Liver (tissue), 9 donors: ENCODE data around the gene PAK4. TPM values are rescaled to one million over a fixed set of nuclear protein-coding genes. Genes with fewer than 3 reads are reported as not detected.

Source experiments
- DNase-seq: peaks from one replicate; pipeline ENCODE4 v3.0.0-alpha.2; 2017; ENCODE audit warnings: low spot score
- H3K27ac ChIP-seq, 2 donors: one replicate each; pipeline ENCODE4 v1.7.0; 2013; ENCODE audit warnings: inconsistent platforms in 2 of 2, low read length in 2 of 2, control low read depth in 1 of 2, low read depth in 1 of 2, mild to moderate bottlenecking in 1 of 2
- H3K27me3 ChIP-seq, 4 donors: one replicate each; pipeline versions ENCODE4 v1.6.1 to v1.7.0; 2013; ENCODE audit warnings: low read length in 3 of 4, inconsistent platforms in 1 of 4, mild to moderate bottlenecking in 1 of 4, moderate library complexity in 1 of 4; ENCODE audit not compliant: control insufficient read depth in 4 of 4, insufficient read depth in 4 of 4
- H3K36me3 ChIP-seq, 4 donors: one replicate each; pipeline versions ENCODE4 v1.6.1 to v1.7.0; 2013; ENCODE audit warnings: low read length in 3 of 4, mild to moderate bottlenecking in 3 of 4, low read depth in 1 of 4, moderate library complexity in 1 of 4; ENCODE audit not compliant: control insufficient read depth in 4 of 4, insufficient read depth in 3 of 4
- H3K4me1 ChIP-seq, 4 donors: one replicate each; pipeline versions ENCODE4 v1.6.1 to v1.7.0; 2013; ENCODE audit warnings: low read length in 3 of 4, mild to moderate bottlenecking in 3 of 4, moderate library complexity in 1 of 4; ENCODE audit not compliant: control insufficient read depth in 4 of 4, insufficient read depth in 4 of 4
- H3K4me3 ChIP-seq, 3 donors: one replicate each; pipeline versions ENCODE4 v1.6.1 to v1.7.0; 2013; ENCODE audit warnings: low read length in 3 of 3, control low read depth in 1 of 3, low read depth in 1 of 3, mild to moderate bottlenecking in 1 of 3
- H3K9ac ChIP-seq, 2 donors: one replicate each; pipeline ENCODE4 v1.7.0; 2013; ENCODE audit warnings: low read length in 2 of 2, mild to moderate bottlenecking in 2 of 2, moderate library complexity in 2 of 2, control low read depth in 1 of 2, low read depth in 1 of 2
- H3K9me3 ChIP-seq, 4 donors: one replicate each; pipeline versions ENCODE4 v1.6.1 to v1.7.0; 2013; ENCODE audit warnings: low read length in 3 of 4; ENCODE audit not compliant: control insufficient read depth in 4 of 4
- ATF3 ChIP-seq: IDR thresholded peaks from 2 replicates; pipeline ENCODE4 v1.6.1; 2016; ENCODE audit warnings: antibody characterized with exemption
- FOXA1 ChIP-seq: IDR thresholded peaks from 2 replicates; pipeline ENCODE4 v1.6.1; 2016; ENCODE audit warnings: antibody characterized with exemption
- FOXA2 ChIP-seq: IDR thresholded peaks from 2 replicates; pipeline ENCODE4 v1.6.1; 2016; ENCODE audit warnings: antibody characterized with exemption
- GABPA ChIP-seq, 2 donors: IDR thresholded peaks in 1 of 2; conservative IDR thresholded peaks in 1 of 2; 2 replicates each; pipeline ENCODE4 v1.6.1; 2016; ENCODE audit warnings: antibody characterized with exemption in 2 of 2, mild to moderate bottlenecking in 1 of 2, moderate library complexity in 1 of 2
- HNF4A ChIP-seq, 2 donors: conservative IDR thresholded peaks; 2 replicates each; pipeline ENCODE4 v1.6.1; 2016; ENCODE audit warnings: antibody characterized with exemption in 2 of 2, mild to moderate bottlenecking in 2 of 2
- HNF4G ChIP-seq: IDR thresholded peaks from 2 replicates; pipeline ENCODE4 v1.6.1; 2016; ENCODE audit warnings: antibody characterized with exemption
- JUND ChIP-seq, 2 donors: IDR thresholded peaks; 2 replicates each; pipeline ENCODE4 v1.6.1; 2016; ENCODE audit warnings: antibody characterized with exemption in 2 of 2
- NR2F2 ChIP-seq: IDR thresholded peaks from 2 replicates; pipeline ENCODE4 v1.6.1; 2016; ENCODE audit warnings: antibody characterized with exemption
- RAD21 ChIP-seq, 2 donors: IDR thresholded peaks; 2 replicates each; pipeline ENCODE4 v1.6.1; 2016; ENCODE audit warnings: antibody characterized with exemption in 2 of 2, mild to moderate bottlenecking in 2 of 2
- RXRA ChIP-seq, 2 donors: IDR thresholded peaks; 2 replicates each; pipeline ENCODE4 v1.6.1; 2017 to 2018; ENCODE audit warnings: antibody characterized with exemption in 2 of 2, mild to moderate bottlenecking in 1 of 2
- TAF1 ChIP-seq: conservative IDR thresholded peaks from 2 replicates; pipeline ENCODE4 v1.6.1; 2016; ENCODE audit warnings: antibody characterized with exemption, mild to moderate bottlenecking
- YY1 ChIP-seq: IDR thresholded peaks from 2 replicates; pipeline ENCODE4 v1.6.1; 2016; ENCODE audit warnings: antibody characterized with exemption, mild to moderate bottlenecking
- WGBS: extraction: QIAGEN DNeasy Blood & Tissue Kit; methylation state at CpG from one replicate; pipeline ENCODE4 v1.1.7; 2013; 5-methylcytosine and 5-hydroxymethylcytosine counted together
- polyA plus RNA-seq, 2 donors: library from polyadenylated mRNA; stranded (reverse) in 1 of 2; unstranded in 1 of 2; fragments of 200-250 nt in 1 of 2; fragments of >200 nt in 1 of 2; fragmentation: Nextera tagmentation in 1 of 2; extraction: Ambion mirVana in 1 of 2; gene quantifications; one replicate each; pipeline versions ENCODE4 v1.2.1 to v1.2.3, GENCODE V29; 2013 to 2015
- total RNA-seq, 2 donors: library from RNA; depleted of rRNA; stranded (reverse); fragments of >200 nt; gene quantifications; one replicate each; pipeline ENCODE4 v1.2.3, GENCODE V29; 2014
- TF ChIP-seq, protein P1 (sequence below): IDR thresholded peaks from 2 replicates; pipeline ENCODE4 v1.6.1; 2016; ENCODE audit warnings: antibody characterized with exemption, mild to moderate bottlenecking
- TF ChIP-seq, protein P2 (sequence below): IDR thresholded peaks from 2 replicates; pipeline ENCODE4 v1.6.1; 2016; ENCODE audit warnings: antibody characterized with exemption
- TF ChIP-seq, protein P3 (sequence below): fragments of 150-350 bp; IDR thresholded peaks from 2 replicates; pipeline ENCODE4 v1.5.1; 2017; ENCODE audit warnings: improper control_type of control experiment, low read depth, low read length; ENCODE audit not compliant: missing input control
- donor health status: healthy.
- donor health status: healthy.
- donor health status: healthy.
- donor health status: healthy.
- donor health status: healthy.

PAK4 gene
- total and polyA plus RNA-seq, 4 donors: 5.4 to 16.6 (median 7.7) TPM

- Histone ChIP-seq H3K9me3 (no peaks in the 10 kb centered on the region), H3K36me3 (no peaks in the 10 kb centered on the region), H3K9ac (no peak overlapping the region), H3K27me3 (peaks cover 0 to 4% (median 0%) of the 10 kb centered on the region in 4 donors), H3K4me1 (peaks cover 0 to 2% (median 0%) of the 10 kb centered on the region in 4 donors), H3K27ac (no peak overlapping the region), H3K4me3 (no peak overlapping the region)
- TF ChIP-seq, protein P1, sequence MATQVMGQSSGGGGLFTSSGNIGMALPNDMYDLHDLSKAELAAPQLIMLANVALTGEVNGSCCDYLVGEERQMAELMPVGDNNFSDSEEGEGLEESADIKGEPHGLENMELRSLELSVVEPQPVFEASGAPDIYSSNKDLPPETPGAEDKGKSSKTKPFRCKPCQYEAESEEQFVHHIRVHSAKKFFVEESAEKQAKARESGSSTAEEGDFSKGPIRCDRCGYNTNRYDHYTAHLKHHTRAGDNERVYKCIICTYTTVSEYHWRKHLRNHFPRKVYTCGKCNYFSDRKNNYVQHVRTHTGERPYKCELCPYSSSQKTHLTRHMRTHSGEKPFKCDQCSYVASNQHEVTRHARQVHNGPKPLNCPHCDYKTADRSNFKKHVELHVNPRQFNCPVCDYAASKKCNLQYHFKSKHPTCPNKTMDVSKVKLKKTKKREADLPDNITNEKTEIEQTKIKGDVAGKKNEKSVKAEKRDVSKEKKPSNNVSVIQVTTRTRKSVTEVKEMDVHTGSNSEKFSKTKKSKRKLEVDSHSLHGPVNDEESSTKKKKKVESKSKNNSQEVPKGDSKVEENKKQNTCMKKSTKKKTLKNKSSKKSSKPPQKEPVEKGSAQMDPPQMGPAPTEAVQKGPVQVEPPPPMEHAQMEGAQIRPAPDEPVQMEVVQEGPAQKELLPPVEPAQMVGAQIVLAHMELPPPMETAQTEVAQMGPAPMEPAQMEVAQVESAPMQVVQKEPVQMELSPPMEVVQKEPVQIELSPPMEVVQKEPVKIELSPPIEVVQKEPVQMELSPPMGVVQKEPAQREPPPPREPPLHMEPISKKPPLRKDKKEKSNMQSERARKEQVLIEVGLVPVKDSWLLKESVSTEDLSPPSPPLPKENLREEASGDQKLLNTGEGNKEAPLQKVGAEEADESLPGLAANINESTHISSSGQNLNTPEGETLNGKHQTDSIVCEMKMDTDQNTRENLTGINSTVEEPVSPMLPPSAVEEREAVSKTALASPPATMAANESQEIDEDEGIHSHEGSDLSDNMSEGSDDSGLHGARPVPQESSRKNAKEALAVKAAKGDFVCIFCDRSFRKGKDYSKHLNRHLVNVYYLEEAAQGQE: no peak
- TF ChIP-seq FOXA1: no peak
- TF ChIP-seq JUND (IDR thresholded peaks at IDR 0.05): no peak
- no peak for TF ChIP-seq YY1
- TF ChIP-seq, protein P2, sequence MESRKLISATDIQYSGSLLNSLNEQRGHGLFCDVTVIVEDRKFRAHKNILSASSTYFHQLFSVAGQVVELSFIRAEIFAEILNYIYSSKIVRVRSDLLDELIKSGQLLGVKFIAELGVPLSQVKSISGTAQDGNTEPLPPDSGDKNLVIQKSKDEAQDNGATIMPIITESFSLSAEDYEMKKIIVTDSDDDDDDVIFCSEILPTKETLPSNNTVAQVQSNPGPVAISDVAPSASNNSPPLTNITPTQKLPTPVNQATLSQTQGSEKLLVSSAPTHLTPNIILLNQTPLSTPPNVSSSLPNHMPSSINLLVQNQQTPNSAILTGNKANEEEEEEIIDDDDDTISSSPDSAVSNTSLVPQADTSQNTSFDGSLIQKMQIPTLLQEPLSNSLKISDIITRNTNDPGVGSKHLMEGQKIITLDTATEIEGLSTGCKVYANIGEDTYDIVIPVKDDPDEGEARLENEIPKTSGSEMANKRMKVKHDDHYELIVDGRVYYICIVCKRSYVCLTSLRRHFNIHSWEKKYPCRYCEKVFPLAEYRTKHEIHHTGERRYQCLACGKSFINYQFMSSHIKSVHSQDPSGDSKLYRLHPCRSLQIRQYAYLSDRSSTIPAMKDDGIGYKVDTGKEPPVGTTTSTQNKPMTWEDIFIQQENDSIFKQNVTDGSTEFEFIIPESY: no peak
- TF ChIP-seq ATF3: no peak
- TF ChIP-seq GABPA (IDR thresholded peaks at IDR 0.05 in 1 of 2, conservative IDR thresholded peaks at IDR 0.05 in 1 of 2): no peak
- no peak for TF ChIP-seq FOXA2
- TF ChIP-seq, protein P3, sequence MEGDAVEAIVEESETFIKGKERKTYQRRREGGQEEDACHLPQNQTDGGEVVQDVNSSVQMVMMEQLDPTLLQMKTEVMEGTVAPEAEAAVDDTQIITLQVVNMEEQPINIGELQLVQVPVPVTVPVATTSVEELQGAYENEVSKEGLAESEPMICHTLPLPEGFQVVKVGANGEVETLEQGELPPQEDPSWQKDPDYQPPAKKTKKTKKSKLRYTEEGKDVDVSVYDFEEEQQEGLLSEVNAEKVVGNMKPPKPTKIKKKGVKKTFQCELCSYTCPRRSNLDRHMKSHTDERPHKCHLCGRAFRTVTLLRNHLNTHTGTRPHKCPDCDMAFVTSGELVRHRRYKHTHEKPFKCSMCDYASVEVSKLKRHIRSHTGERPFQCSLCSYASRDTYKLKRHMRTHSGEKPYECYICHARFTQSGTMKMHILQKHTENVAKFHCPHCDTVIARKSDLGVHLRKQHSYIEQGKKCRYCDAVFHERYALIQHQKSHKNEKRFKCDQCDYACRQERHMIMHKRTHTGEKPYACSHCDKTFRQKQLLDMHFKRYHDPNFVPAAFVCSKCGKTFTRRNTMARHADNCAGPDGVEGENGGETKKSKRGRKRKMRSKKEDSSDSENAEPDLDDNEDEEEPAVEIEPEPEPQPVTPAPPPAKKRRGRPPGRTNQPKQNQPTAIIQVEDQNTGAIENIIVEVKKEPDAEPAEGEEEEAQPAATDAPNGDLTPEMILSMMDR: no peak
- no peak for TF ChIP-seq HNF4A (conservative IDR thresholded peaks at IDR 0.05)
- no peak for DNase-seq
- 30% methylated on average over 11 of the region's 11 CpGs for WGBS
Observed at GRCh38 chr19:39190768-39191167, 65.2 kb downstream of the PAK4 start.

- DNase-seq: no peak
- no peak for TF ChIP-seq FOXA2
- no peak for TF ChIP-seq NR2F2
- TF ChIP-seq HNF4G: no peak
- no peak for TF ChIP-seq TAF1
- no peak for TF ChIP-seq GABPA (IDR thresholded peaks at IDR 0.05 in 1 of 2, conservative IDR thresholded peaks at IDR 0.05 in 1 of 2)
- no peak for TF ChIP-seq YY1
- TF ChIP-seq, protein P2: no peak
- no peak for TF ChIP-seq RAD21 (IDR thresholded peaks at IDR 0.05)
- TF ChIP-seq JUND (IDR thresholded peaks at IDR 0.05): no peak
- no peak for TF ChIP-seq RXRA (IDR thresholded peaks at IDR 0.05)
- Histone ChIP-seq H3K36me3 (no peaks in the 10 kb centered on the region), H3K27me3 (peaks cover 0 to 16% (median 4%) of the 10 kb centered on the region in 4 donors), H3K27ac (no peak overlapping the region), H3K4me1 (peaks cover 0 to 7% (median 2%) of the 10 kb centered on the region in 4 donors), H3K9ac (no peak overlapping the region), H3K9me3 (no peaks in the 10 kb centered on the region), H3K4me3 (no peak overlapping the region)
- 90% methylated on average over 2 of the region's 2 CpGs for WGBS
Observed at GRCh38 chr19:39192846-39193245, 67.3 kb downstream of the PAK4 start.
